Thyroid gland (tissue), 4 donors: ENCODE results near the gene DPYD. TPM values are rescaled to one million over a fixed set of nuclear protein-coding genes. Genes with fewer than 3 reads are reported as not detected.

Experiments used
- DNase-seq, 2 donors: peaks; one replicate each; pipeline ENCODE4 v3.0.0-alpha.2; 2019
- H3K27ac ChIP-seq, 3 donors: fragments of 200-600 bp; sonication (generic); 1 replicate in 2 of 3; 2 replicates in 1 of 3; pipeline ENCODE4 v1.5.1; 2016 to 2019; ENCODE audit warnings: mild to moderate bottlenecking in 1 of 3, moderate library complexity in 1 of 3
- H3K27me3 ChIP-seq: fragments of 200-600 bp; sonication (generic); one replicate; pipeline ENCODE4 v1.5.1; 2019
- H3K36me3 ChIP-seq, 2 donors: fragments of 200-600 bp; sonication (generic); one replicate each; pipeline ENCODE4 v1.5.1; 2016 to 2019
- H3K4me1 ChIP-seq, 2 donors: fragments of 200-600 bp; sonication (generic); one replicate each; pipeline ENCODE4 v1.5.1; 2017 to 2019
- H3K4me3 ChIP-seq, 3 donors: fragments of 200-600 bp; sonication (generic); replicated peaks in 1 of 3; 1 replicate in 2 of 3; 2 replicates in 1 of 3; pipeline ENCODE4 v1.5.1; 2016; ENCODE audit warnings: mild to moderate bottlenecking in 1 of 3
- H3K9me3 ChIP-seq: fragments of 200-600 bp; sonication (generic); one replicate; pipeline ENCODE4 v1.5.1; 2017
- POLR2A ChIP-seq, 2 donors: fragments of 450-650 bp; IDR thresholded peaks; one replicate each; pipeline ENCODE4 v1.6.1; 2017; ENCODE audit warnings: antibody characterized with exemption in 2 of 2, mild to moderate bottlenecking in 2 of 2, moderate library complexity in 1 of 2
- WGBS, 2 donors: methylation state at CpG; one replicate each; pipeline ENCODE4 v1.1.5; 2017; 5-methylcytosine and 5-hydroxymethylcytosine counted together
- intact Hi-C: fragments of 100-400 bp; cut with DNase I; formaldehyde crosslinking; loops from one replicate; pipeline ENCODE4 v1.15.1; 2023
- total RNA-seq, 4 donors: library from RNA; depleted of rRNA; stranded (reverse); fragments of >200 nt; gene quantifications; one replicate each; pipeline ENCODE4 v1.2.3, GENCODE V29; 2016
- TF ChIP-seq, protein P1 (sequence below), 6 experiments: fragments of 200-600 bp in 3 of 6; fragments of 450-650 bp in 3 of 6; sonication (generic) in 3 of 6; IDR thresholded peaks; one replicate each; pipeline ENCODE4 v1.5.1; 2016 to 2019; ENCODE audit warnings: antibody characterized with exemption in 6 of 6, mild to moderate bottlenecking in 2 of 6, inconsistent platforms in 1 of 6, moderate library complexity in 1 of 6

DPYD gene
- total RNA-seq, 4 donors from 2014 or later, result 27.3 to 54.0 (median 39.5) TPM

DNA sequence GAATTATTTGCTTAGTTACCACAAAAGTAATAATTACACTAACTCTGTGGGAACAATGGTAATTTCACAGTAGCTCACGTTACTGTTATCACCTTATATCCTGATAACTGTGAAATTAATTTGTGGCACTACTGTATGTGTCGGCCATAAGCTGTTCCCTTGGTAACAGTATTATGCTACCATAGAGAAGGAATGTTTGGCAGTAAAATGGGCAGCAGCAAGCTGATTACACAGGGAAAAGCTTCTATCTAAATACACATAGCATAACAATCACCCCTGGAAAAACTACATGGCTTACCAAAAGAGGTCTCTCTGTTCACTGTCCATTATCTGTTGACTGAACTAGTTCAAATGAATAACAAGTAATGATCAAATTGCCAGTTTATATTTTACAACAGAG is 124.1 kb downstream of the DPYD start:
- DNase-seq, result no peak
- no peak overlapping the region for H3K27ac ChIP-seq
- H3K27me3 ChIP-seq, result no peaks in the 10 kb centered on the region
- no peaks in the 10 kb centered on the region for H3K9me3 ChIP-seq
- intact Hi-C loops, result no loop called here
- no peak overlapping the region for H3K4me3 ChIP-seq
- no peaks in the 10 kb centered on the region for H3K4me1 ChIP-seq
- TF ChIP-seq, protein P1, sequence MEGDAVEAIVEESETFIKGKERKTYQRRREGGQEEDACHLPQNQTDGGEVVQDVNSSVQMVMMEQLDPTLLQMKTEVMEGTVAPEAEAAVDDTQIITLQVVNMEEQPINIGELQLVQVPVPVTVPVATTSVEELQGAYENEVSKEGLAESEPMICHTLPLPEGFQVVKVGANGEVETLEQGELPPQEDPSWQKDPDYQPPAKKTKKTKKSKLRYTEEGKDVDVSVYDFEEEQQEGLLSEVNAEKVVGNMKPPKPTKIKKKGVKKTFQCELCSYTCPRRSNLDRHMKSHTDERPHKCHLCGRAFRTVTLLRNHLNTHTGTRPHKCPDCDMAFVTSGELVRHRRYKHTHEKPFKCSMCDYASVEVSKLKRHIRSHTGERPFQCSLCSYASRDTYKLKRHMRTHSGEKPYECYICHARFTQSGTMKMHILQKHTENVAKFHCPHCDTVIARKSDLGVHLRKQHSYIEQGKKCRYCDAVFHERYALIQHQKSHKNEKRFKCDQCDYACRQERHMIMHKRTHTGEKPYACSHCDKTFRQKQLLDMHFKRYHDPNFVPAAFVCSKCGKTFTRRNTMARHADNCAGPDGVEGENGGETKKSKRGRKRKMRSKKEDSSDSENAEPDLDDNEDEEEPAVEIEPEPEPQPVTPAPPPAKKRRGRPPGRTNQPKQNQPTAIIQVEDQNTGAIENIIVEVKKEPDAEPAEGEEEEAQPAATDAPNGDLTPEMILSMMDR (IDR thresholded peaks at IDR 0.05), result no peak
- no peak for TF ChIP-seq POLR2A (IDR thresholded peaks at IDR 0.05)
- H3K36me3 ChIP-seq, result no peaks in the 10 kb centered on the region
- 71 to 77% methylated on average over 2 of the region's 2 CpGs for WGBS, 2 donors

DNA sequence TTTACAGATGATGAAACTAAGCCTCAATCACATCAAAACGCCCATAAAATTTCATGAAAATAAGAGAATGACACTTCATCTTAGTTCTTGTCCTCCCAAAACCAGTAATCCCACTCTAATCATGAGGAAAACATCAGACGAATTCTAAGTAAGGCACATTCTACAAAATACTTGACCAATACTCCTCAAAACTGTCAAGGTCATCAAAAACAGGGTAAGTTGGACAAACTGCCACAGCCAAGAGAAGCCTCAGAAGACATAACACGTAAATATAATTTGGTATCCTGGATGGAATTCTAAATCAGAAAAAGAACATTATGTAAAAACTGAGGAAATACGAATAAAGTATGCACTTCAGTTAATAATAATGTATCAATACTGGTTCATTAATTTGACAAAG is 128.2 kb downstream of the DPYD start:
- DNase-seq, result no peak
- Histone ChIP-seq H3K27ac (no peak overlapping the region), H3K4me3 (no peak overlapping the region), H3K9me3 (no peaks in the 10 kb centered on the region), H3K36me3 (no peaks in the 10 kb centered on the region), H3K27me3 (no peaks in the 10 kb centered on the region), H3K4me1 (no peaks in the 10 kb centered on the region)
- intact Hi-C loops, result no loop called here
- TF ChIP-seq POLR2A (IDR thresholded peaks at IDR 0.05), result no peak
- TF ChIP-seq, protein P1 (IDR thresholded peaks at IDR 0.05), result no peak
- 91 to 94% methylated on average over 4 of the region's 4 CpGs for WGBS, 2 donors

DNA sequence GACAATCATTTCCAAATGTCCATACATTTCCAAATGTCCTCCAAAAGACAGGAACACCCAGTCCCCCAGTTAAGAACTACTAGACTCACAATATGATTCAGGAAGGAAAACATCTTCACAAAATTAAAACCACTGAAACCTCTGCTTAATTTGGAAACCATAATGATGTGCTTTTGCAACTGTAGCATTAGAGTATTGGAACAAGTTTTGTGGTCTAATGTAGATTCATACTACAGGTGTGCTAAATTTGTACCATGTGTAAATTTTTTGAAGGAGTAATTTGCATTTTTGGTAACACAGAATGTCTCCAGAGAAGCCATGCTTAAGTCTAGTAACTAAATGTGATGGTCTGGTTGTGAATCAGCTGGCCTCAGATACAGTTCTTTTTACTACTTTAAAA is 129.6 kb downstream of the DPYD start:
- H3K9me3 ChIP-seq, result no peaks in the 10 kb centered on the region
- no peak overlapping the region for H3K4me3 ChIP-seq
- no peaks in the 10 kb centered on the region for H3K27me3 ChIP-seq
- DNase-seq, result no peak
- TF ChIP-seq, protein P1 (IDR thresholded peaks at IDR 0.05), result no peak
- no peak for TF ChIP-seq POLR2A (IDR thresholded peaks at IDR 0.05)
- intact Hi-C loops, result no loop called here
- H3K36me3 ChIP-seq, result no peaks in the 10 kb centered on the region
- no peaks in the 10 kb centered on the region for H3K4me1 ChIP-seq
- H3K27ac ChIP-seq, result no peak overlapping the region

DNA sequence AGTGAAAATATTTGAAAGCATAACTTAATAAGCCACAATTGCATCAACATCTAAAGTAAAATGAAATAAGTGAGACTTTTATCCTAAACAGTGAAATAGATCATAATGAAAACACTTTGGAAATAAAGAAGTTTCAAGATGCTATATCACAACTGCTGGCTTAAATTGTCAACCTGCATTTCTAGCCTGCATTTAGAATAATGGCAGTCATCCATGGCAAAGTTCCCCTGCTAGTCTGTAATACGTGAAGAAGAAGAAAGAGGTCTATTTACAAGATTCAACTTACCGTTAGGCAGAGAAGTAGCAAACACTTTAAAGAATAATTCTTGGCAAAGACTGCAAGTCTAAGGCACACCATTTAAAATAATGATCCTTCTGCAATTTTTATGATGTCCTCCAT is 133.6 kb downstream of the DPYD start:
- Histone ChIP-seq H3K27me3 (no peaks in the 10 kb centered on the region), H3K4me3 (no peak overlapping the region), H3K27ac (no peak overlapping the region), H3K9me3 (no peaks in the 10 kb centered on the region), H3K4me1 (no peaks in the 10 kb centered on the region), H3K36me3 (no peaks in the 10 kb centered on the region)
- 60 to 61% methylated on average over 2 of the region's 2 CpGs for WGBS, 2 donors
- TF ChIP-seq, protein P1 (IDR thresholded peaks at IDR 0.05), result no peak
- TF ChIP-seq POLR2A (IDR thresholded peaks at IDR 0.05), result no peak
- DNase-seq, result no peak
- intact Hi-C loops, result no loop called here

DNA sequence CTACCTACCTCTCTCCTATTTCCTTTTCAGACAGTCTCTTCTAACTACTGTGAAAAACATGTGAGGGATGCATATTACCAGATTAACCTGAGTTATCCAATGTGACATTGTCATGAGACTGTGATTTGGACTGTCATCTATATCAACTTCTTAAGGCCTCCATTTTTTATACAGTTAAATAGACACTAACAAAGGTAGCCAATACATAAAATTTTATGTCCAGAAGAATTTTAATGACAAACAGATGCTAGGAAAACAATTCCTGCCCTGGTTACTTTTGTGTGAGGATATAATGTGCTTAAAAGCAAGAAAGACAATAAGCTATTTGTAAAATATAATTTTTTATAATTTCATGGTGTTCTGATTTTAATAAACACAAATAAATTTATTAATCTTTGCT is 136.2 kb downstream of the DPYD start:
- no peak overlapping the region for H3K27ac ChIP-seq
- no peak overlapping the region for H3K4me3 ChIP-seq
- TF ChIP-seq, protein P1 (IDR thresholded peaks at IDR 0.05), result no peak
- no peak for TF ChIP-seq POLR2A (IDR thresholded peaks at IDR 0.05)
- H3K9me3 ChIP-seq, result no peaks in the 10 kb centered on the region
- no peaks in the 10 kb centered on the region for H3K27me3 ChIP-seq
- no peaks in the 10 kb centered on the region for H3K4me1 ChIP-seq
- DNase-seq, result no peak
- H3K36me3 ChIP-seq, result no peaks in the 10 kb centered on the region
- intact Hi-C loops, result no loop called here
